Activated naive CD4-positive, alpha-beta T cell treated with anti-CD3 and anti-CD28 coated beads, Interleukin-2, amount 10 ng/mL, durations not matched to agents 7 days and 5 days (primary cell): ENCODE results near the gene MAPK11.

ENCODE experiments used
- CTCF ChIA-PET: fragments of 350-600 bp; sonication (Branson Sonifier 250); formaldehyde crosslinking; loops from one replicate; lab custom pipeline; 2021; ENCODE audit warnings: antibody characterized with exemption; lab: Charles Lee
- DNase-seq: peaks from one replicate; pipeline ENCODE4 v3.0.0-alpha.2; 2020
- H3K27ac Mint-ChIP-seq: one replicate; pipeline ENCODE4 v1.8.0; 2021; ENCODE audit warnings: mild to moderate bottlenecking, moderate library complexity, mixed read lengths
- H3K27me3 Mint-ChIP-seq: one replicate; pipeline ENCODE4 v1.8.0; 2021; ENCODE audit warnings: mild to moderate bottlenecking, mixed read lengths
- H3K36me3 Mint-ChIP-seq: one replicate; pipeline ENCODE4 v1.8.0; 2021; ENCODE audit warnings: mixed read lengths
- H3K4me1 Mint-ChIP-seq: one replicate; pipeline ENCODE4 v1.8.0; 2021; ENCODE audit warnings: mixed read lengths
- H3K4me3 Mint-ChIP-seq: one replicate; pipeline ENCODE4 v1.8.0; 2021; ENCODE audit warnings: mild to moderate bottlenecking, moderate library complexity, mixed read lengths
- H3K9me3 Mint-ChIP-seq: one replicate; pipeline ENCODE4 v1.8.0; 2021; ENCODE audit warnings: mixed read lengths

MAPK11 gene

DNA sequence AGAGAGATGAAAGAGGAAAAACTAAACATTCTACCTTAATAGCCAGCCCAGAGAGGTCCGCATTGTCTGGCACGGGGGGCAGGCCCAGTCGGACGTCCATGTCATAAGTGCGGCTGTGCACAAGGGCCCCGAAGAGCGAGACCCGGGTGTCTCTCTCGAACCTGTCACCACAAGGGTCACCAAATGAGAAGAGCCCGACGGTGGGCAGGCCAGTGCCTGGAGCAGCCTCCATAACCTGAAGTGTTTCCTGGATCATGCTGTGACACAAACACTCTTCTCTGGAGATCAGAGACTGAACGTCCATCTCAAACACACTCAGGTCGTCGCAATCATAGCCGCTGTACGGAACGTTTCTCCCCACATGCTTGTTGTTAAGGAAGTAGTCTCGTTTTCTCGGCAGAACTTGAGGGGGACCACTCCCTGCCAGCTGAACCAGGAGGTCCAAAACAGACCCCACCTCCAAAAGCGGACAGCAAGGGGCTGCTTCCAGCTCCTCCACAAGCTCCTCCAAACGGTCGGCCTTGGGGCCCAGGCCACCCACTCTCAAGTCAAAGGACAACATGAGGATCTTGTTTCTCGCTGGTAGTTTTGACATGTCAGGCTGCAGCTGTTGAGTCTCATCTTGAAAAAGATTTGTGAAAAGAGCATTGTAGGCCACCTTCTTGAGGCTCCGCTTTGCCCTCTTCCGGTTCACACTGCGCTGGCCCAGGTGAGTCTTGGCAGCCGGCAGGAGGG, 26.3 kb downstream of the MAPK11 start:
- CTCF ChIA-PET: interaction anchor here (1.0 to 2.9 kb wide), 4 partner anchors 8 to 377 kb away, joined by 3 to 15 read pairs (median 4); no protein-coding TSS in a partner anchor
- no peak for DNase-seq
- Mint-ChIP-seq H3K27me3 (no peaks in the 10 kb centered on the region), H3K36me3 (peaks cover 21% of the 10 kb centered on the region), H3K4me3 (peak overlapping the region; percentile 97), H3K9me3 (no peaks in the 10 kb centered on the region), H3K4me1 (peaks cover 53% of the 10 kb centered on the region), H3K27ac (peak overlapping the region; percentile 98)

DNA sequence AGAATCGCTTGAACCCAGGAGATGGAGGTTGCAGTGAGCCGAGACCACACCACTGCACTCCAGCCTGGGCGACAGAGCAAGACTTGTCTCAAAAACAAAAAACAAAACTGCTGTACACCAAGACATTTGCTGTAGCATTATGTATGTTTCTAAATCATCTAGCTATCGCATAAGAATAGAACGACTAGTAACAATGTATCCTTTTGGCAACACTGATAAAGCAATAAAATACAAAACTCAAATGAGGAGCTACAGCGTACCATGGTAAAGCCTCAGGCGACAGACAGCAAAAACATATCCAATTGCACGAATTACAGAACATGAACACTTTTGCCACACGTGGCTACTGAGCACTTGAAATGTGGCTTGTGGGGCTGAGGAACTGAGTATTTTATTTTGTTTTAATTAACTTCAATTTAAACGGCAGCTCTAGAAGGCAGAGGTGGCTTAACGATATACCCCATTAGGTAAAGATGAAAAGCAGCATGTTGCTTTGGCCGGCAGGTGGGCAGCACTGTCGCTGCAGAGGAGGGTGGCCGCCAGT, 27.7 kb downstream of the MAPK11 start:
- Mint-ChIP-seq H3K36me3 (peaks cover 19% of the 10 kb centered on the region), H3K27ac (peak overlapping the region; percentile 60)

DNA sequence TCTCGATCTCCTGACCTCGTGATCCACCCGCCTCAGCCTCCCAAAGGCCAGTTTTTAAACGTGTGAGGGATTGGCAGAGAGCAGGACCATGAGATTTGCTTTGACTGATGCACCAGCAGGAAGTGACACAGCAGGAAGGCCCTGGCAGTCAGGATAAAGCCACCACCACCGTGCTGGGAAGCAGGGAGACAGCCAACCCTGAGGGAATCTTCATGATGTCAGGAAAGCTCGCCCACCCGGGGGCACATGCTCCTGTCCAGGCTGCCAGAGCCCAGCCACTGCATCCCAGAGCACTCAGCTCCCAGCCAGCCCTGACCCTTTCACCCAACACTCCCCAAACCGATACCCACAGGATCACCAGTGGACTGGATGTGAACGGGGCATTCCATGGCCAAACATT, 31.4 kb downstream of the MAPK11 start:
- no peak overlapping the region for H3K27ac Mint-ChIP-seq
- DNase-seq: no peak
- H3K36me3 Mint-ChIP-seq: peaks cover 27% of the 10 kb centered on the region

More for the DNA sequence above, 27.7 kb downstream of the MAPK11 start:
- no peak for DNase-seq
- Mint-ChIP-seq H3K4me1 (peaks cover 47% of the 10 kb centered on the region), H3K9me3 (no peaks in the 10 kb centered on the region), H3K27me3 (no peaks in the 10 kb centered on the region), H3K4me3 (peak overlapping the region; percentile 97)
- CTCF ChIA-PET: interaction anchor here (0.7 to 2.9 kb wide), 4 partner anchors 8 to 378 kb away, joined by 3 to 15 read pairs (median 9); partner anchors contain the start of gene HDAC10

DNA sequence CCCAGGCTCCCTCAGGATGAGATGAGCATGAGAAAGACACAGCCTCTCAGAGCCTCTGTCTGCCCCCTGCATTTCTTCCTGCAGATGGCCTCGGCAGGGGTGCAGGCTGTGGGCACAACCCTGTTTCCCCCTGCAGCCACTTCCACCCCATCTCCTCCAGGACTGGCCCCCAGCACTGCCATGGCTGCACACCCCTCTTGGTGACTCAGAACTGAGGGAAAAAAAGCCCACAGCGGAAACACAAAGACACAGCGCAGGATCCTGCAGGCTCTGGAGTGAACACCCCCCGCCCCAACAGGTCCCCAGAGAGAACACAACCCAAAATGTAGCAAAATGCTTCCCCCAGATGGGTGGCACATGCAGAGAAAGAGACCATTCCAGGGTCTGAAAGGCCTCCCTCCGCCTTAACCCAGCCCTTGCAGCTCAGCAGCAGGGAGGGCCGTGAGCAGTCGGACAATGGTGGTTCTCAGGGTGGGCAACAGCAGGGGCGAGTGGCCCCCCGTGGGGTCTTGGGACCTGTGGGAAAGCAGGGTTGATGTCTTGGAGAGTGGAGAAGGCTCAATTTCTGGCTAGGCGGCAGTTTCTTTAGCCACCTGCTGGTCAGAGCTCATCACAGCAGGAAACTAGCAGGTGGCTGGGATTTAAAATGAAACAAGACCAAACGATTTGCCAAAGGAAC, 33.3 kb downstream of the MAPK11 start:
- no peak overlapping the region for H3K27ac Mint-ChIP-seq
- H3K36me3 Mint-ChIP-seq: peaks cover 31% of the 10 kb centered on the region
- no peaks in the 10 kb centered on the region for H3K27me3 Mint-ChIP-seq
- peak; percentile 43 for DNase-seq
- H3K4me1 Mint-ChIP-seq: peaks cover 10% of the 10 kb centered on the region
- H3K4me3 Mint-ChIP-seq: no peak overlapping the region
- peaks cover 9% of the 10 kb centered on the region for H3K9me3 Mint-ChIP-seq
- CTCF ChIA-PET: interaction anchor here (1.3 kb wide), 2 partner anchors 10 to 105 kb away, joined by 3 to 5 read pairs; no protein-coding TSS in a partner anchor

More for the DNA sequence above, 31.4 kb downstream of the MAPK11 start:
- CTCF ChIA-PET: interaction anchor here (0.8 to 2.4 kb wide), 3 partner anchors 18 to 259 kb away, joined by 3 to 9 read pairs (median 3); no protein-coding TSS in a partner anchor
- H3K9me3 Mint-ChIP-seq: peaks cover 9% of the 10 kb centered on the region
- no peak overlapping the region for H3K4me3 Mint-ChIP-seq
- peaks cover 28% of the 10 kb centered on the region for H3K4me1 Mint-ChIP-seq
- H3K27me3 Mint-ChIP-seq: no peaks in the 10 kb centered on the region

DNA sequence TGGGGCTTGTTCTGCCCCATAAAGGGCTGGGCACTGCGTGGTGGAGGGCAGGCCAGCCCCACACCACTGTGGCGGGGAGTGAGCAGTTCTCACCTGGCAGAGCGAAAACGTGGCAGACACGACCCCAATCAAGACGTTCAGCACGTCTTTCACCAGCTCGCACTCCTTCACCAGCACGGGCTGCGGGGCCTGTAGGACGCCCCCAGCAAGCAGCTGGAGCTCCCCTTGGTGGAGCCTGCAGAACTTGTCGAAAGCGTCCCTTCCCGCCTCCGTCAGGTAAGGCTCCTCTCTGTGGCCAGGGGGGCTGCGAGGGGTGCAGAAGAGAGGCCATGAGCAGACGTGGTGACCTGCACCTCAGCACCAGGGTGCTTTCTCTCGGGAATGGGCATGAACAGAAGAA, 37.0 kb downstream of the MAPK11 start:
- Mint-ChIP-seq H3K27me3 (no peaks in the 10 kb centered on the region), H3K4me1 (no peaks in the 10 kb centered on the region), H3K27ac (no peak overlapping the region), H3K9me3 (peaks cover 9% of the 10 kb centered on the region), H3K4me3 (no peak overlapping the region), H3K36me3 (peaks cover 39% of the 10 kb centered on the region)
- CTCF ChIA-PET: interaction anchor here (1.3 kb wide), 1 partner anchor 8 kb away, joined by 4 read pairs; no protein-coding TSS in a partner anchor
- no peak for DNase-seq

DNA sequence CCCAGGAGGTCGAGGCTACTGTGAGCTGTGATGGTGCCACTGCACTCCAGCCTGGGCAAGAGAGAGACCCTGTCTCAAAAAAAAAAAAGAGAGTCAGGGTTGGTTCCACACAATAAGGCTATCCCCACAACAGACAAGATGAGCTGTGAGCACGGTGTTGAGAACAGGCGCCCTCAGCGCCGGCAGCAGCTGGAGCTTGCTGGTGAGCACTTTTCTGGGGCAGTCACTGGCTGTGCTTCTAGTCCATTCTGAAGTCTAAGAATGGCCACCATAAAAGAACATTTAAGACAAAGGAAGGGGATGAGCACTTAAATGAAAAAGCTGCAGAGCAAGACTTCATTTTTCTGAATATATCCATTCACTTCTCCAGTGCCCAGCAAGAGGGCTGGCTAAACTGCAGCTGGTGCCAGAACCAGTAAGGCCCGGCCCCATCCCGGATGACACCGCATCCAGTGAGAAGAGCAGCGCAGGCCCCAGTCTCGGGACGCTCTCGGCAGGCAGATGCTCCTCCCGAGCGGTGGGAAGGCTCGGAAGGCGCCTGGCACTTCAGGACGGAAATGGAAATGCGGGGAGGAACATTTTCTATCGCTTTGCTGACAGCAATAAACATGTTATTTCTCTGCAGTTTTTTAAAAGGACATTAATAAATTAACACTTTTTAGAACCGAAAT, 37.6 kb downstream of the MAPK11 start:
- CTCF ChIA-PET: interaction anchor here (1.3 kb wide), 1 partner anchor 9 kb away, joined by 4 read pairs; no protein-coding TSS in a partner anchor
- Mint-ChIP-seq H3K4me1 (no peaks in the 10 kb centered on the region), H3K27me3 (no peaks in the 10 kb centered on the region), H3K9me3 (peaks cover 9% of the 10 kb centered on the region), H3K4me3 (no peak overlapping the region), H3K27ac (no peak overlapping the region), H3K36me3 (peaks cover 36% of the 10 kb centered on the region)
- no peak for DNase-seq

DNA sequence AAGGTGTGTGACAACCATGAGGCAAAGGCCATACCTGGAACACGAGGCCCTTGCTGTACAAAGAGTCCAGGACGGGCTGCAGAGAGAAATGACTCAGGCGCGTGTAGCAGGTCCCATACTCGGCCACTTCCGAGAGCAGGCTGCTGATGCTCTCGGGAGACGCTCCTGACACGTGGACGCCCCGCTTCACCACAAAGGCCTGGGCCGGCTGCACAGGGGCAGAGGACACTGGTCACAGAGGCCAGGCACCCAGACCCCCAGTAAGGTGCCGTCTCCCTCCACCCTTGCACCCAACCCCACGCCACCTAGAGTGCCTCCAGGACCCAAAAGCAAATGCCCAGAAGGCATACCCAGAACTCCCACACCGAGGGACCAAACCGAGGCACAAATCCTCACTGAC, 40.8 kb downstream of the MAPK11 start:
- CTCF ChIA-PET: no interaction called here
- H3K9me3 Mint-ChIP-seq: no peaks in the 10 kb centered on the region
- no peak for DNase-seq
- no peak overlapping the region for H3K4me3 Mint-ChIP-seq
- H3K27me3 Mint-ChIP-seq: no peaks in the 10 kb centered on the region
- H3K4me1 Mint-ChIP-seq: no peaks in the 10 kb centered on the region
- peaks cover 24% of the 10 kb centered on the region for H3K36me3 Mint-ChIP-seq
- no peak overlapping the region for H3K27ac Mint-ChIP-seq

DNA sequence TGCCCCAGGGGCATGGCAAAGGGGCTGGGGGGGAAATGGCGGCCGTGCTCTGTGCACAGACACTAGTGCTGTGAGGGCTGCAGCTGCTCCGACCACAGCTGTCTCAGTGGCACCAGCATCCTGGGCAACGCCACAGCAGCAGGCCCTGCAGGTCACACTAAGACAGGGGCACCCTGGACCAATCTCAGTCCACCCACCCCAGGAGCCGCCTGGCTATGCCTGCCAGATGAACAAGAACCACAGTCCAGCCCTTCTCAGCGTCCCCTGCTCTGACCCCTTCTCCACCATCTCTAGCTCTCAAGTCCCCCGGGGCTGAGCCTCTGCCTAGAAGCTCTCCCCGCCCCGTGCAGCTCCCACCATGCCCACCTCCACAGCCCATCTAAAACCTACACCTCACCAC, 41.8 kb downstream of the MAPK11 start:
- H3K27ac Mint-ChIP-seq: no peak overlapping the region
- H3K36me3 Mint-ChIP-seq: peaks cover 27% of the 10 kb centered on the region
- no peaks in the 10 kb centered on the region for H3K4me1 Mint-ChIP-seq
- H3K9me3 Mint-ChIP-seq: no peaks in the 10 kb centered on the region
- H3K27me3 Mint-ChIP-seq: no peaks in the 10 kb centered on the region
- H3K4me3 Mint-ChIP-seq: no peak overlapping the region
- no peak for DNase-seq
- CTCF ChIA-PET: no interaction called here

DNA sequence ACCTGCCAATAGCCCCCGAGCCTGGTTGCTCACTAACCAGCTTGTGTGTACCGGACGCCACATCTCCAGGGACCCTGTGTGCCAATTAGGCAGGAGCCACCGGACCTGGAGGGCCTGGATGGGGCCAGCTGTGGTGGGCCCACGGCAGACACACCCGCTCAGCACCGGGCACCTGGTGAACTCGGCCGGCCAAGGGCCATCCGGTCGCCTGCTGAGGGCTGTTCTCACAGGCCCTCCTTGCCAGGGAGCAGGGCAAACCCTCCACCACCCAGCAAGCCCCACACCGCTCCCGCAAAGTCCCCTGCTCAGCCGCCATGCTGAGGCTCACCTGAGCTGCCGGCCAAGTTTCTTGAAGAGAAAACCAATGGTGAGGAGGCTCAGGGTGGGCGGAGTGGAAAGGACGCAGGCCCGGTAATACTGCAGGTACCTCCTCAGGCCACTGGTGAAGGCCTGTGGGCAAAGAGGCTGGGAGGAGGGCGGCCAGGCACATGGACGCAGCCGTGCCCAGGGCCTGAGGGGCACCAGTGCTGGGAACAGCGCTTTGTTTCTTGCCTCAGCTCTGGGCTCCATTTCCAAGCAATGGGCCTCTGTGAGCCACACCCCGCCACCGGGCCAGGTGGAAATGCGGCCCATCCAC, 42.5 kb downstream of the MAPK11 start:
- H3K27ac Mint-ChIP-seq: no peak overlapping the region
- DNase-seq: no peak
- no peak overlapping the region for H3K4me3 Mint-ChIP-seq
- no peaks in the 10 kb centered on the region for H3K9me3 Mint-ChIP-seq
- CTCF ChIA-PET: interaction anchor here (1.4 kb wide), 1 partner anchor 10 kb away, joined by 3 read pairs; no protein-coding TSS in a partner anchor
- H3K4me1 Mint-ChIP-seq: no peaks in the 10 kb centered on the region
- peaks cover 27% of the 10 kb centered on the region for H3K36me3 Mint-ChIP-seq
- no peaks in the 10 kb centered on the region for H3K27me3 Mint-ChIP-seq

DNA sequence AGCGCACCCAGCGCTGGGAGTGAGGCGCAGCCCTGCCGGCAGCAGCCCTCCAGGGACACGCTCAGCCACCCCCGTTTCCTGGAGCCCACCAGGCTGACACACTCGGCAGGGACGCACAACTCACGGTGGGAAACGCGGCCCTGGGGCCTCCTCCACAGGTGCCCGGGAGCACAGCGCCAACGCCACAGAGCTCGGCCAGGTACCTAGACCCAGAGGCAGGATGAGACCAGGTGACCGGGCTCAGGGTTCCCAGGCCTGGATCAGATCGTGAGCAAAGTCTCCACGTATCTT, 43.4 kb downstream of the MAPK11 start:
- no peak overlapping the region for H3K4me3 Mint-ChIP-seq
- DNase-seq: no peak
- CTCF ChIA-PET: interaction anchor here (1.4 kb wide), 1 partner anchor 10 kb away, joined by 3 read pairs; no protein-coding TSS in a partner anchor
- no peaks in the 10 kb centered on the region for H3K9me3 Mint-ChIP-seq
- H3K27ac Mint-ChIP-seq: no peak overlapping the region
- no peaks in the 10 kb centered on the region for H3K27me3 Mint-ChIP-seq
- H3K36me3 Mint-ChIP-seq: peaks cover 29% of the 10 kb centered on the region
- no peaks in the 10 kb centered on the region for H3K4me1 Mint-ChIP-seq

DNA sequence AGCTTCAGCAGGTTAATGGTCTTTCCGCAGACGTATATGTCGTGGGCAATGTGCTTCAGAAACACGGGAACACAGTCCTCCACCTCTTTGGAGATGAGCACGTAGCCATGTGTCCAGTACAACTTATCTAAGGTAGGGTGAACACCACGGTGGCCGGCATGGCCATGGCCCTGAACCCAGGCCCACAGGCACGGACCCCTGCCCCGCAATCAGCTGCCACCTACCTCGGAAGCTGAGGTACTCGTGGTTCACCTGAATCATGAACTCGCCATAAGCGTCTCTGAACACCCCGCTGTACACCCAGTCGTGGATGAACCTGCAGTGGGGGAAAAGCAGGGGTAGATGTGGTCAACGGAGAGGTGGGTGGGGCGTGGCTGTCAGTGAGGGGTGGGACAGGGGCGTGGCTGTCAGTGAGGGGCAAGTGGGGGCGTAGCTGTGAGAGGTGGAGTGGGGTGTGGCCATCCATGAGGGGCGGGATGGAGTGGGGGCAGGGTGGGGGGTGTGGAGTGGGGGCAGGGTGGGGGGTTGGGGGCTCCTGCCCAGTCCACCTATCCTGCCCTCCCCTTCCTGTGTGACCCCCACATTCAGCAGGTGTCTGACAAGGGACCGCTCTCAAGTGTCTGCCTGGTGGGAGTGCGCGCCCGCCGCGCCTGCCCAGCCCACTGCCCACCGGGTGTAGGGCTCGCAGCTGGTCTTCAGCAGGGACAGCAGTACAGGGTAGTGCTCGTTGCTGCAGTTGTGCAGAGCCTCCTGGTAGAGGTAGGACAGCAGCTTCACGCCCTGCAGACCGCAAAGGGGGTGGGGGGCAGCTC, 43.9 kb downstream of the MAPK11 start:
- Mint-ChIP-seq H3K9me3 (no peaks in the 10 kb centered on the region), H3K4me1 (no peaks in the 10 kb centered on the region), H3K4me3 (no peak overlapping the region), H3K27me3 (no peaks in the 10 kb centered on the region), H3K36me3 (peaks cover 29% of the 10 kb centered on the region), H3K27ac (no peak overlapping the region)
- no peak for DNase-seq
- CTCF ChIA-PET: interaction anchor here (1.4 kb wide), 1 partner anchor 11 kb away, joined by 3 read pairs; no protein-coding TSS in a partner anchor

DNA sequence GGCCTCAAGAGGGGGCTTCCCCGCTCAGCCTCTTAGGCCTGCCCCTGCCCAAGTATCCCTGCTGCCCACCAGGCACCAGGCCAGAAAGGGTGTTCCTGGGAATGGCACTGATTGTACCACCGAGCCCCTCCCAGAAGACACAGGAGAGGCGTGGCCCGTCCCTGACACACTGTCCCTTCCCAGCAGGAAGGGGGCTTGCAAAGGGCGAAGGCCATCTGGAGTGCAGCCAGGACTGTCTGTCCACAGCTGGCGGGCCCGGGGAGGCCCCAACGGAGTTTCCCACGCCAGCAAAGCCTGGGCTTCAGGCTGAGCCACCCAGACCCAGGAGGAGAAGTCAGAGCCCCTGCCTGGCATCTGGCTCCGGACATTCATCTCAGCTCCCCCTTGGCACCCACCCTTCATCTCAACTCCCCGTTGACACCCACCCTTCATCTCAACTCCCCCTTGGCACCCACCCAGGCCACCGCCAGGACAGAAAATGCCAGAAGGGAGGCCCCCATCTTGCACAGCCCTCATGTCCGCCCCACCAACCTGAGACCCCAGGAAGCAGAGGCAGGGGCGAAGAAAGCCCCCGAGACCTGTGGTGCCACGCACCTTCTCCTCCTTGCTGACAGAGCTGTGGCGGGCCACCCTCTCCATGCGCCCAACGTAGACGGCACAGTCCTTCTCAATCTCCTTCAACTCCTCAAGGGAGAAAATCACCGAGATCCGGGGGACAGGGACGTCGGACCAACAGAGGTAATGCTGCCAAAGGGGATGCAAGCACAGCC, 44.8 kb downstream of the MAPK11 start:
- peaks cover 34% of the 10 kb centered on the region for H3K36me3 Mint-ChIP-seq
- no peak overlapping the region for H3K27ac Mint-ChIP-seq
- H3K4me1 Mint-ChIP-seq: no peaks in the 10 kb centered on the region
- no peak overlapping the region for H3K4me3 Mint-ChIP-seq
- no peaks in the 10 kb centered on the region for H3K27me3 Mint-ChIP-seq
- no peak for DNase-seq
- H3K9me3 Mint-ChIP-seq: no peaks in the 10 kb centered on the region
- CTCF ChIA-PET: no interaction called here
